Activated T-helper 1 cell treated with anti-CD3 and anti-CD28 coated beads, Interleukin-12 subunit alpha, Interleukin-12 subunit beta, Interleukin-2, Interleukin-4 antibody, amounts not matched to agents 30 ng/mL and 10 ng/mL and 1 ng/mL, durations not matched to agents 14 hours and 24 hours and 36 hours (primary cell): ENCODE results near the gene MUS81. TPM values are rescaled to one million over a fixed set of nuclear protein-coding genes. Genes with fewer than 3 reads are reported as not detected.

ENCODE experiments used
- DNase-seq: peaks from one replicate; pipeline ENCODE4 v3.0.0; 2021; ENCODE audit warnings: low spot score
- H3K27ac Mint-ChIP-seq: one replicate; pipeline ENCODE4 v1.8.0; 2021; ENCODE audit warnings: mild to moderate bottlenecking, mixed read lengths
- H3K27me3 Mint-ChIP-seq: one replicate; pipeline ENCODE4 v1.8.0; 2022; ENCODE audit warnings: mild to moderate bottlenecking, moderate library complexity, mixed read lengths; ENCODE audit not compliant: insufficient read depth
- H3K36me3 Mint-ChIP-seq: one replicate; pipeline ENCODE4 v1.8.0; 2021; ENCODE audit warnings: low read depth, mixed read lengths
- H3K4me1 Mint-ChIP-seq: one replicate; pipeline ENCODE4 v1.8.0; 2021; ENCODE audit warnings: low read depth, mixed read lengths
- H3K4me3 Mint-ChIP-seq: one replicate; pipeline ENCODE4 v1.8.0; 2021; ENCODE audit warnings: mild to moderate bottlenecking, moderate library complexity, mixed read lengths
- H3K9me3 Mint-ChIP-seq: one replicate; pipeline ENCODE4 v1.8.0; 2021; ENCODE audit warnings: mixed read lengths
- intact Hi-C: fragments of 100-400 bp; cut with micrococcal nuclease; formaldehyde crosslinking; loops from one replicate; pipeline ENCODE4 v1.15.1; 2024
- total RNA-seq: library from RNA; stranded (reverse); gene quantifications from 2 replicates; pipeline ENCODE4 v1.2.3, GENCODE V29; 2022

The MUS81 gene
- total RNA-seq, 1 donor from 2014 or later: 77.7 TPM

GRCh38 chr11:65858681-65859087, 1.5 kb upstream of the MUS81 start:
- intact Hi-C loops: loop anchor here (1.0 to 10.0 kb wide), 16 partner anchors 25 to 1546 kb away; partner anchors contain the start of genes B4GAT1, BRMS1, C11orf68 and DRAP1
- Mint-ChIP-seq H3K36me3 (peaks cover 44% of the 10 kb centered on the region), H3K4me1 (peaks cover 56% of the 10 kb centered on the region), H3K9me3 (no peaks in the 10 kb centered on the region), H3K27ac (peak overlapping the region; percentile 99), H3K27me3 (no peaks in the 10 kb centered on the region), H3K4me3 (peak overlapping the region; percentile 96)
- no peak for DNase-seq

- intact Hi-C loops: loop anchor here (1.0 to 10.0 kb wide), 11 partner anchors 41 to 1546 kb away; partner anchors contain the start of genes B4GAT1, BRMS1, C11orf68 and DRAP1
- Mint-ChIP-seq H3K9me3 (no peaks in the 10 kb centered on the region), H3K36me3 (peaks cover 42% of the 10 kb centered on the region), H3K4me3 (peak overlapping the region; percentile 96), H3K27ac (peak overlapping the region; percentile 99), H3K27me3 (no peaks in the 10 kb centered on the region), H3K4me1 (peaks cover 50% of the 10 kb centered on the region)
- peak; percentile 97 for DNase-seq
Measured at GRCh38 chr11:65859095-65859811, 980 bp upstream of the MUS81 start.

DNA sequence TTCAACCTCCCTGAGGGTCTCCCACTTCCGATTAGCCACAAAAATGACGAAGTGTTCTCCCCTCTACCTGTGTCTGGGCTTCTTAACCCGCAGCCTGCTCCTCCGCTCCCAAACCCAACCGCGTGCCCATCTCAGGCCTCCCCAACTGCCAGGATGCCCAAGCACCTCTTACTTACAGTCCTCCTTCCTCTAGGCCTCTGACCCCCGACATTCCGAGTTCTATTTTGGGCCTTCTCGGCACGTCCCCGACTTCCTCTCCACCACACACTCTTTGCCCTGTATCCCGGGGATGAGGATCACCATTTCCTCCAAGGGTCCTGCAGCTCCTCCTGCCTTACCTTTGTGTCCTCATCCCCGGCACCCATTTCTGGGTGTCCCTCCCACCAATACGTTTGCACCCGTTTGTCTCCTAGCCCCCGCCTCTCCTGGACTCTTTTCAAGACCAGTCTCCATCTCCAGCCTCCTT, 388 bp upstream of the MUS81 start:
- no peaks in the 10 kb centered on the region for H3K27me3 Mint-ChIP-seq
- H3K9me3 Mint-ChIP-seq: no peaks in the 10 kb centered on the region
- peak overlapping the region; percentile 99 for H3K27ac Mint-ChIP-seq
- no peak for DNase-seq
- H3K4me1 Mint-ChIP-seq: peaks cover 44% of the 10 kb centered on the region
- intact Hi-C loops: loop anchor here (1.0 to 10.0 kb wide), 18 partner anchors 13 to 1545 kb away; partner anchors contain the start of genes AP5B1, B4GAT1, BANF1 and BRMS1
- peak overlapping the region; percentile 96 for H3K4me3 Mint-ChIP-seq
- H3K36me3 Mint-ChIP-seq: peaks cover 37% of the 10 kb centered on the region

- peak overlapping the region; percentile 96 for H3K4me3 Mint-ChIP-seq
- intact Hi-C loops: no loop called here
- H3K27me3 Mint-ChIP-seq: no peaks in the 10 kb centered on the region
- DNase-seq: no peak
- peak overlapping the region; percentile 89 for H3K27ac Mint-ChIP-seq
- H3K36me3 Mint-ChIP-seq: peaks cover 32% of the 10 kb centered on the region
- H3K9me3 Mint-ChIP-seq: no peaks in the 10 kb centered on the region
- H3K4me1 Mint-ChIP-seq: peaks cover 32% of the 10 kb centered on the region
Measured at GRCh38 chr11:65861165-65861505, 902 bp downstream of the MUS81 start.

DNA sequence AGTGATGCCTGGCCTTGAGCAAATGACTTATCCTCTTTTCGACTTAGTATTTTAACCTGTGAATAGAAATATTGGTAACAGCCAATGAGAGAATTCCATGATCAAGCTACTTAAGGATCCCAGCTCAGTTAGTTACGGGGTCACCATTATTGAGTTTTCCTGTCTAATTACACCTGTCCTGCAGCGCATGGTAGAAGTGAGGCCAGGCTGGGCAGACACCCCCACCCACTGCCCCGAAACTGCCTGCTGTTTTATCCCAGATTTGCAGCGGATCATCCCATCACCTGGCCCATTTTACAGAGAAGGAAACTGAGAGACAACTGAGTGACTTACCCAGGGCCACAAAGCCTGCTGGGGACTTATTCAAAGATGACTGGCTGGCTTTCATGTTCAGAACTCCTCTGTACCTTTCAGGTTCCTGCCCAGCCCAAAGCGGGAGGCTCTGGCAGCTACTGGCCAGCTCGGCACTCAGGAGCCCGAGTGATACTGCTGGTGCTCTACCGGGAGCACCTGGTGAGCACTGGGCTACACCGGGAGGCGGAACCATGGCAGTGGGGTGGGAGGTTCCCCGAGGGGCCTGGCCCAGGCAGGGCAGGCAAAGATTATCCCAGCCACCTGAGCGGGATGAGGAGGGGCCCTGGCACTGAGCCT, 1.4 kb downstream of the MUS81 start:
- H3K27me3 Mint-ChIP-seq: no peaks in the 10 kb centered on the region
- H3K4me3 Mint-ChIP-seq: peak overlapping the region; percentile 96
- H3K9me3 Mint-ChIP-seq: no peaks in the 10 kb centered on the region
- H3K27ac Mint-ChIP-seq: peak overlapping the region; percentile 89
- intact Hi-C loops: no loop called here
- H3K36me3 Mint-ChIP-seq: peaks cover 27% of the 10 kb centered on the region
- peaks cover 27% of the 10 kb centered on the region for H3K4me1 Mint-ChIP-seq
- no peak for DNase-seq

DNA sequence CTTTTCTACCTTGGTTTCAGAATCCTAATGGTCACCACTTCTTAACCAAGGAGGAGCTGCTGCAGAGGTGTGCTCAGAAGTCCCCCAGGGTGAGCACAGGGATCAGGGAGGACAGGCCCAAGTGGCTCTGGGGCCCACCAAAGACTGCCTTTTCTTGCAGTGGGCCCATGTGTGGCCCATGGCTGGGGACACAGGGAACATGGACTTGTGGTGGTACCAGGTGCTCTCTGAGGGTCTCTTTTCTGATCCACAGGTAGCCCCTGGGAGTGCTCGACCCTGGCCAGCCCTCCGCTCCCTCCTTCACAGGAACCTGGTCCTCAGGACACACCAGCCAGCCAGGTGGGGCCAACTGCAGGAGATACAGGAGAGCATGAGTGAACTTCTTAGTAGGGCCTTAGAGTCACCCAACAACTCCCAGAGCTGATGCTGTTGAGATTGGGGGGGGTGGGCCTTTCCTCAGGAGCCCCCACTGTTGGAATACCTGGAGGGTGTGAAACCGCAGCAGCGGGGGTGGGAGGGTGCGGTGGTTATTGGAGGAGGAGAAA, 2.0 kb downstream of the MUS81 start:
- Mint-ChIP-seq H3K27ac (no peak overlapping the region), H3K27me3 (no peaks in the 10 kb centered on the region), H3K4me3 (peak overlapping the region; percentile 96), H3K4me1 (peaks cover 24% of the 10 kb centered on the region), H3K36me3 (peaks cover 28% of the 10 kb centered on the region), H3K9me3 (no peaks in the 10 kb centered on the region)
- DNase-seq: no peak
- intact Hi-C loops: no loop called here

DNA sequence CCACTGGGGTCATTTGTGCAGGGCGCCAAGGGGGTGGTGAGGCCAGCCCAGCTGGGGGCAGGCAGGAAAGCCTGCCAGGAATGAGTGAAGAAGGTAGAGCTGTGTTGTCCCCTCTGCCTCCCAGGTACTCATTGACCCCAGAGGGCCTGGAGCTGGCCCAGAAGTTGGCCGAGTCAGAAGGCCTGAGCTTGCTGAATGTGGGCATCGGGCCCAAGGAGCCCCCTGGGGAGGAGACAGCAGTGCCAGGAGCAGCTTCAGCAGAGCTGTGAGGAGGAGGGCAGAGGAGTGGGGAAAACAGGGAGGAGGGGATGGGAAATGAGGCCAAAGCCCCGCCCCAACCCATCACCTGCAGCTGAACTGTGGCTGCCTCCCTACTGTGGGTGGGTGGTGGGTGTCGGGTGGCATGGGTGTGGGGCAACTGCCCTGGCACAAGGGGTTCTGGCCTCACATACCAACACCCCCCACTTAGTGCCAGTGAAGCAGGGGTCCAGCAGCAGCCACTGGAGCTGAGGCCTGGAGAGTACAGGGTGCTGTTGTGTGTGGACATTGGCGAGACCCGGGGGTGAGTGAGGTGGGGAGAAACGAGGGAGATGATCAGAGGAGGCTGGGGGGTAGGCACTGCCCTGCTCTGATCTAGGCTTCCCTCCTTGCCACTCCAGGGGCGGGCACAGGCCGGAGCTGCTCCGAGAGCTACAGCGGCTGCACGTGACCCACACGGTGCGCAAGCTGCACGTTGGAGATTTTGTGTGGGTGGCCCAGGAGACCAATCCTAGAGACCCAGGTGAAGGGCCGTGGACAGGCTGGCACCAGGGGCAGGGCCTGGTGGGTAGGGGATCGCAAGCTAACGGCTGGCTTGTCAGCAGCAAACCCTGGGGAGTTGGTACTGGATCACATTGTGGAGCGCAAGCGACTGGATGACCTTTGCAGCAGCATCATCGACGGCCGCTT, 3.0 kb downstream of the MUS81 start:
- H3K4me3 Mint-ChIP-seq: peak overlapping the region; percentile 73
- H3K27ac Mint-ChIP-seq: no peak overlapping the region

DNA sequence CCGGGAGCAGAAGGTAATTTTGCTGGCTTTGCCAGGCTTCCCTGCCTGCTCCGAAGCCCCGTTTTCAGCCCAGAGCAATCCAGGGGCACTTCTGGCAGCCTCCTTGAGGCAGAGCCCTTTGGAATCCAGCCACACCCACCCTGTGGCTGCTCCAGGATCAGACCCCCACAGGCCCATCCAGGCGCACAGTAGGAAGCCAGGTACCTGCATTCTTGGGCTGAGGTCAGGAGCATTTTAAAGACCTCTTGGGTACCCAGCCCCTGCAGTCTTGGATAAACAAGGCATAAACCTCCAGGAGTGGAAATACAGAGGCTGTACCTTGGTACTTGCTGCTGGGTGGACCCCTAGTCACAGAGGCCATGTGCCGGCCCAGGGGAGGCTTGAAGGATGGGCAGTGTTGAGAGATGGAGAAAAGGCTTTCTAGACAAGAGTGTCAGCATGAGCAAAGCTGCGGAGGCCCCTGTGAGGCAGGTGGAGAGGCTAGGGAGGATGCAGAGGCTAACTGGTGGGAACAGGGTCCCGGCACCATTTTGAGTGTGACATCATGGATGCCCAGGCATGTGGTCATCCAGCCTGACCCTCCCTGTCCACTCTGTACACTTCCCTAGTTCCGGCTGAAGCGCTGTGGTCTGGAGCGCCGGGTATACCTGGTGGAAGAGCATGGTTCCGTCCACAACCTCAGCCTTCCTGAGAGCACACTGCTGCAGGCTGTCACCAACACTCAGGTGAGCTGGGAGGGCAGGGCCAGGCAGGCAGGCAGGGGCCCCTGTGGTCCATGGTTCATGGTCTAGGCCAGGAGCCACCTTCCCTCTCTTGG, 3.9 kb downstream of the MUS81 start:
- no peak overlapping the region for H3K4me3 Mint-ChIP-seq
- no peak overlapping the region for H3K27ac Mint-ChIP-seq
- no peaks in the 10 kb centered on the region for H3K9me3 Mint-ChIP-seq
- peaks cover 30% of the 10 kb centered on the region for H3K36me3 Mint-ChIP-seq
- intact Hi-C loops: no loop called here
- H3K4me1 Mint-ChIP-seq: peaks cover 15% of the 10 kb centered on the region
- H3K27me3 Mint-ChIP-seq: no peaks in the 10 kb centered on the region
- DNase-seq: no peak

More for the DNA sequence above, 3.0 kb downstream of the MUS81 start:
- intact Hi-C loops: no loop called here
- H3K36me3 Mint-ChIP-seq: peaks cover 30% of the 10 kb centered on the region
- H3K9me3 Mint-ChIP-seq: no peaks in the 10 kb centered on the region
- no peaks in the 10 kb centered on the region for H3K27me3 Mint-ChIP-seq
- H3K4me1 Mint-ChIP-seq: peaks cover 24% of the 10 kb centered on the region
- no peak for DNase-seq

- peaks cover 30% of the 10 kb centered on the region for H3K36me3 Mint-ChIP-seq
- no peaks in the 10 kb centered on the region for H3K27me3 Mint-ChIP-seq
- H3K9me3 Mint-ChIP-seq: no peaks in the 10 kb centered on the region
- DNase-seq: no peak
- peak overlapping the region; percentile 31 for H3K4me3 Mint-ChIP-seq
- H3K27ac Mint-ChIP-seq: no peak overlapping the region
- intact Hi-C loops: no loop called here
- peaks cover 10% of the 10 kb centered on the region for H3K4me1 Mint-ChIP-seq
Measured at GRCh38 chr11:65864706-65865471, 4.7 kb downstream of the MUS81 start.

- peaks cover 11% of the 10 kb centered on the region for H3K4me1 Mint-ChIP-seq
- H3K4me3 Mint-ChIP-seq: no peak overlapping the region
- no peak for DNase-seq
- H3K27ac Mint-ChIP-seq: no peak overlapping the region
- peaks cover 28% of the 10 kb centered on the region for H3K36me3 Mint-ChIP-seq
- no peaks in the 10 kb centered on the region for H3K9me3 Mint-ChIP-seq
- intact Hi-C loops: no loop called here
- no peaks in the 10 kb centered on the region for H3K27me3 Mint-ChIP-seq
Measured at GRCh38 chr11:65865550-65866172, 5.4 kb downstream of the MUS81 start.
